ENCODE data around the gene CHRM2. TPM values are rescaled to one million over a fixed set of nuclear protein-coding genes. Genes with fewer than 3 reads are reported as not detected.

The CHRM2 gene
- polyA plus RNA-seq, 2 of the 4 experiments (the other 2 are of a cell fraction), result not detected

DNA sequence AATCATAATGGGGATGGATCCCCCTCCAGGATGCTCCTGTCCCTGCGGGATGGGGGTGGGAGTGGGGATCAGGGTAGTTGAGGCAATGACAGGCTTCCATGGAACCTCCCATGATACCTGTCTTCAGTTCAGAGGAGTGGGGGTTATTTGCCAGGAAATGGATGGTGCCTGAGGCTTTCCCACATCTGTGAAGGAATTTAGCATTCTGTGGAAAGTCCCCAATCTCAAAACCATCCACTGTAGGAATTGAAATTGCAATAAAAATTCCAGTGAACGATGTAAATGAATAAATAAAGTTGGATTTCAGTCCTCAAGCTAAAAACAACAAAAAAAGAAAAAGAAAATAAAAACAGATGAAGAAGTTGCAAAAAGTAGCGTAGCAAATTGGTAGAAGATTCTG is 81.9 kb downstream of the CHRM2 start:
- Histone ChIP-seq H3K9me3 (no peaks in the 10 kb centered on the region), H3K27ac (no peak overlapping the region), H3K4me2 (no peak overlapping the region), H3K4me3 (no peak overlapping the region), H3K4me1 (no peaks in the 10 kb centered on the region)
- WGBS (ENCODE audit: missing lambda C conversion rate), result 5% methylated on average over 3 of the region's 3 CpGs
- ATAC-seq (no peak), DNase-seq (ENCODE audit: low read depth in 1 of 2, low spot score in 1 of 2) (no peak), FAIRE-seq (no peak)
- ChIA-PET POLR2A (interaction anchor here (0.6 kb wide), 1 partner anchor 1092 kb away, joined by 4 read pairs; no protein-coding TSS in a partner anchor), CTCF (no interaction called here)
- TF ChIP-seq FOSB (CRISPR knock-in tag; IDR thresholded peaks at IDR 0.05) (no peak), RFX5 (IDR thresholded peaks at IDR 0.05) (no peak), ZNF302 (CRISPR knock-in tag; IDR thresholded peaks at IDR 0.05) (no peak), RARB (CRISPR knock-in tag; IDR thresholded peaks at IDR 0.05) (no peak), MAZ (IDR thresholded peaks at IDR 0.05; ENCODE audit: borderline replicate concordance, low read depth, low read length) (no peak), MYC (IDR thresholded peaks at IDR 0.05; ENCODE audit: borderline replicate concordance, low read length) (no peak), HOXB5 (CRISPR knock-in tag; IDR thresholded peaks at IDR 0.05) (no peak), CEBPB (IDR thresholded peaks at IDR 0.05) (no peak), RAD21 (conservative IDR thresholded peaks at IDR 0.05 in 1 of 2, IDR thresholded peaks at IDR 0.05 in 1 of 2) (no peak), NFE2L2 (conservative IDR thresholded peaks at IDR 0.05; ENCODE audit: low read length) (no peak), TFCP2L1 (CRISPR knock-in tag; IDR thresholded peaks at IDR 0.05) (no peak), SREBF2 (IDR thresholded peaks at IDR 0.05) (no peak), HEYL (CRISPR knock-in tag; IDR thresholded peaks at IDR 0.05) (no peak), EP300 (IDR thresholded peaks at IDR 0.05) (no peak)
- TF ChIP-seq, protein P1, sequence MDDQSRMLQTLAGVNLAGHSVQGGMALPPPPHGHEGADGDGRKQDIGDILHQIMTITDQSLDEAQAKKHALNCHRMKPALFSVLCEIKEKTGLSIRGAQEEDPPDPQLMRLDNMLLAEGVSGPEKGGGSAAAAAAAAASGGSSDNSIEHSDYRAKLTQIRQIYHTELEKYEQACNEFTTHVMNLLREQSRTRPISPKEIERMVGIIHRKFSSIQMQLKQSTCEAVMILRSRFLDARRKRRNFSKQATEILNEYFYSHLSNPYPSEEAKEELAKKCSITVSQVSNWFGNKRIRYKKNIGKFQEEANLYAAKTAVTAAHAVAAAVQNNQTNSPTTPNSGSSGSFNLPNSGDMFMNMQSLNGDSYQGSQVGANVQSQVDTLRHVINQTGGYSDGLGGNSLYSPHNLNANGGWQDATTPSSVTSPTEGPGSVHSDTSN (IDR thresholded peaks at IDR 0.05), result no peak
- TF ChIP-seq, protein P2, sequence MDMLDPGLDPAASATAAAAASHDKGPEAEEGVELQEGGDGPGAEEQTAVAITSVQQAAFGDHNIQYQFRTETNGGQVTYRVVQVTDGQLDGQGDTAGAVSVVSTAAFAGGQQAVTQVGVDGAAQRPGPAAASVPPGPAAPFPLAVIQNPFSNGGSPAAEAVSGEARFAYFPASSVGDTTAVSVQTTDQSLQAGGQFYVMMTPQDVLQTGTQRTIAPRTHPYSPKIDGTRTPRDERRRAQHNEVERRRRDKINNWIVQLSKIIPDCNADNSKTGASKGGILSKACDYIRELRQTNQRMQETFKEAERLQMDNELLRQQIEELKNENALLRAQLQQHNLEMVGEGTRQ (IDR thresholded peaks at IDR 0.05), result no peak
- TF ChIP-seq, protein P3, sequence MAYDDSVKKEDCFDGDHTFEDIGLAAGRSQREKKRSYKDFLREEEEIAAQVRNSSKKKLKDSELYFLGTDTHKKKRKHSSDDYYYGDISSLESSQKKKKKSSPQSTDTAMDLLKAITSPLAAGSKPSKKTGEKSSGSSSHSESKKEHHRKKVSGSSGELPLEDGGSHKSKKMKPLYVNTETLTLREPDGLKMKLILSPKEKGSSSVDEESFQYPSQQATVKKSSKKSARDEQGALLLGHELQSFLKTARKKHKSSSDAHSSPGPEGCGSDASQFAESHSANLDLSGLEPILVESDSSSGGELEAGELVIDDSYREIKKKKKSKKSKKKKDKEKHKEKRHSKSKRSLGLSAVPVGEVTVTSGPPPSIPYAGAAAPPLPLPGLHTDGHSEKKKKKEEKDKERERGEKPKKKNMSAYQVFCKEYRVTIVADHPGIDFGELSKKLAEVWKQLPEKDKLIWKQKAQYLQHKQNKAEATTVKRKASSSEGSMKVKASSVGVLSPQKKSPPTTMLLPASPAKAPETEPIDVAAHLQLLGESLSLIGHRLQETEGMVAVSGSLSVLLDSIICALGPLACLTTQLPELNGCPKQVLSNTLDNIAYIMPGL (CRISPR knock-in tag; IDR thresholded peaks at IDR 0.05; ENCODE audit: borderline replicate concordance), result no peak

DNA sequence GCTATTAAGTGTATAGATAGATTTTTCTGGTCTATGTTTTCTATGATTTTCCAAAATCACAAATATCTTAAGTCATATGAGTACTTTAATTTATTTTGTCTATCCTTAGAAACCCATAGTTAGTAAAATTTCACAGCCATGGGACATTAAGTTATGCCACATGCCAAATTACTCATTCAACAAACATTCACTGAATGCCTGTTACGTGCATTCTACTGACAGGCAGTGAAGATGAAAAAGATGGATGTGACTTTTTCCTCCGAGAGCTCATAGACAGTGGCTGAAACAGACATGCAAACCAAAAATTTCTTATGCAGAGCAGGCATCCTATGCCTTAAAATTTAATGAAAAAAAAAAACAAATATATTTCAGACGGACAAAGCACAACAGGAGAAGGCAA is 84.9 kb downstream of the CHRM2 start:
- H3K4me2 ChIP-seq, result no peak overlapping the region
- ChIA-PET CTCF (no interaction called here), POLR2A (no interaction called here)
- H3K4me1 ChIP-seq, result no peaks in the 10 kb centered on the region
- WGBS (ENCODE audit: missing lambda C conversion rate), result 6% methylated on average over 3 of the region's 3 CpGs
- no peak for DNase-seq (ENCODE audit: low read depth in 1 of 2, low spot score in 1 of 2)
- FAIRE-seq, result no peak
- no peaks in the 10 kb centered on the region for H3K9me3 ChIP-seq
- TF ChIP-seq SREBF2 (IDR thresholded peaks at IDR 0.05), result no peak
- TF ChIP-seq, protein P4, sequence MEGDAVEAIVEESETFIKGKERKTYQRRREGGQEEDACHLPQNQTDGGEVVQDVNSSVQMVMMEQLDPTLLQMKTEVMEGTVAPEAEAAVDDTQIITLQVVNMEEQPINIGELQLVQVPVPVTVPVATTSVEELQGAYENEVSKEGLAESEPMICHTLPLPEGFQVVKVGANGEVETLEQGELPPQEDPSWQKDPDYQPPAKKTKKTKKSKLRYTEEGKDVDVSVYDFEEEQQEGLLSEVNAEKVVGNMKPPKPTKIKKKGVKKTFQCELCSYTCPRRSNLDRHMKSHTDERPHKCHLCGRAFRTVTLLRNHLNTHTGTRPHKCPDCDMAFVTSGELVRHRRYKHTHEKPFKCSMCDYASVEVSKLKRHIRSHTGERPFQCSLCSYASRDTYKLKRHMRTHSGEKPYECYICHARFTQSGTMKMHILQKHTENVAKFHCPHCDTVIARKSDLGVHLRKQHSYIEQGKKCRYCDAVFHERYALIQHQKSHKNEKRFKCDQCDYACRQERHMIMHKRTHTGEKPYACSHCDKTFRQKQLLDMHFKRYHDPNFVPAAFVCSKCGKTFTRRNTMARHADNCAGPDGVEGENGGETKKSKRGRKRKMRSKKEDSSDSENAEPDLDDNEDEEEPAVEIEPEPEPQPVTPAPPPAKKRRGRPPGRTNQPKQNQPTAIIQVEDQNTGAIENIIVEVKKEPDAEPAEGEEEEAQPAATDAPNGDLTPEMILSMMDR (IDR thresholded peaks at IDR 0.05), result no peak
- no peak for TF ChIP-seq ZSCAN20 (CRISPR knock-in tag; IDR thresholded peaks at IDR 0.05)
- TF ChIP-seq FOSL2 (IDR thresholded peaks at IDR 0.05), result no peak
- TF ChIP-seq FOSL2 (CRISPR knock-in tag; IDR thresholded peaks at IDR 0.05), result no peak
- no peak for TF ChIP-seq JUN (IDR thresholded peaks at IDR 0.05)
- no peak for TF ChIP-seq ESRRA (IDR thresholded peaks at IDR 0.05; ENCODE audit: borderline replicate concordance, low read length)
- H3K27ac ChIP-seq, result no peak overlapping the region
- ATAC-seq, result no peak
- H3K4me3 ChIP-seq, result no peak overlapping the region

Data from A549 (cell line).